ENCODE measurements around the gene ATXN7L1. TPM values are rescaled to one million over a fixed set of nuclear protein-coding genes. Genes with fewer than 3 reads are reported as not detected.

Gene ATXN7L1
- total RNA-seq, 1 donor from 2014 or later = 2.4 TPM

DNA sequence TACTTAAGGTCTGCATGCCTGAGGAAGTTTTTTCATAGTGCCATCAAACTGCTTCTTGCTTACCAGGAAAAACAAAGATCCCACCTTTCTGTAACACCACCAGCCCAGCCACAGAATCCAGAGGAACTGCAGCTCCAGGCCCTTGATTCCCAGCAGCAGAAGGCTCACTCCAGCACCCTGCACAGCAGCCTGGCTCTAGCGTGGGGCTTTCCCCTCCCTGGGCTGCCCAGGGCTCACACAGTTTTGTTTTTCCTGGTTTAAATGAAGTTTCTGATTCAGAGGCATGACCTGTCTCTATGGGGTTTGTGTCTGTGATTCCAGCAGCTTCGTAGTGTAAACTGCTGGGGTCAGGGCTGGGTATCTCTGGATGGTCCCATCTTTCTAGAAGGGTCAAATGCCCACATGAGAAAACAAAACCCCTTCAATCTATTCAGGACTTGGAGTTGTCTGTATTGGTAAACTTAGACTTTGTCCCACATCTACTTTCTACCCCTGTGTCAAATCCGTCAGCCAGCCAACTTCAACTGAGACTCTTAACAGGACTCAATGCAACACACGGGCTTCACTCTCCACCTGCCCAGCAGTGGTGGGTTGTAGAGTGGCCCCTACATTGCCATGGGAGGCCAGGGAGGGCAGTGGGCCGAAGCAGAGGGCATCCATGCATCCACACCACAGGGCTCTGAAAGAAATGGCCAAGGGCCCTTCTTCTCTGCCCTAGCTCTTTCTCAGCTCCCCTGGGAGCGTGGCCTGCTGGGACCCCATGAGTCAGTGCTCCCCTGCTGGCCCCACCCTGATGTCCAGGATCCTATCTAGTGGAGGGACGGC, 73.6 kb downstream of the ATXN7L1 start:
- DNase-seq (ENCODE audit: low read depth) = no peak
- Histone ChIP-seq H3K36me3 (ENCODE audit: control insufficient read depth, insufficient read depth, low read length) (peaks cover 1% of the 10 kb centered on the region), H3K27me3 (ENCODE audit: control insufficient read depth, insufficient read depth, low read length) (no peaks in the 10 kb centered on the region), H3K4me3 (ENCODE audit: low read depth, low read length) (no peak overlapping the region)
- TF ChIP-seq, protein P1, sequence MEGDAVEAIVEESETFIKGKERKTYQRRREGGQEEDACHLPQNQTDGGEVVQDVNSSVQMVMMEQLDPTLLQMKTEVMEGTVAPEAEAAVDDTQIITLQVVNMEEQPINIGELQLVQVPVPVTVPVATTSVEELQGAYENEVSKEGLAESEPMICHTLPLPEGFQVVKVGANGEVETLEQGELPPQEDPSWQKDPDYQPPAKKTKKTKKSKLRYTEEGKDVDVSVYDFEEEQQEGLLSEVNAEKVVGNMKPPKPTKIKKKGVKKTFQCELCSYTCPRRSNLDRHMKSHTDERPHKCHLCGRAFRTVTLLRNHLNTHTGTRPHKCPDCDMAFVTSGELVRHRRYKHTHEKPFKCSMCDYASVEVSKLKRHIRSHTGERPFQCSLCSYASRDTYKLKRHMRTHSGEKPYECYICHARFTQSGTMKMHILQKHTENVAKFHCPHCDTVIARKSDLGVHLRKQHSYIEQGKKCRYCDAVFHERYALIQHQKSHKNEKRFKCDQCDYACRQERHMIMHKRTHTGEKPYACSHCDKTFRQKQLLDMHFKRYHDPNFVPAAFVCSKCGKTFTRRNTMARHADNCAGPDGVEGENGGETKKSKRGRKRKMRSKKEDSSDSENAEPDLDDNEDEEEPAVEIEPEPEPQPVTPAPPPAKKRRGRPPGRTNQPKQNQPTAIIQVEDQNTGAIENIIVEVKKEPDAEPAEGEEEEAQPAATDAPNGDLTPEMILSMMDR (IDR thresholded peaks at IDR 0.05; ENCODE audit: insufficient read depth, low read length, severe bottlenecking) = no peak
- FAIRE-seq = no peak

DNA sequence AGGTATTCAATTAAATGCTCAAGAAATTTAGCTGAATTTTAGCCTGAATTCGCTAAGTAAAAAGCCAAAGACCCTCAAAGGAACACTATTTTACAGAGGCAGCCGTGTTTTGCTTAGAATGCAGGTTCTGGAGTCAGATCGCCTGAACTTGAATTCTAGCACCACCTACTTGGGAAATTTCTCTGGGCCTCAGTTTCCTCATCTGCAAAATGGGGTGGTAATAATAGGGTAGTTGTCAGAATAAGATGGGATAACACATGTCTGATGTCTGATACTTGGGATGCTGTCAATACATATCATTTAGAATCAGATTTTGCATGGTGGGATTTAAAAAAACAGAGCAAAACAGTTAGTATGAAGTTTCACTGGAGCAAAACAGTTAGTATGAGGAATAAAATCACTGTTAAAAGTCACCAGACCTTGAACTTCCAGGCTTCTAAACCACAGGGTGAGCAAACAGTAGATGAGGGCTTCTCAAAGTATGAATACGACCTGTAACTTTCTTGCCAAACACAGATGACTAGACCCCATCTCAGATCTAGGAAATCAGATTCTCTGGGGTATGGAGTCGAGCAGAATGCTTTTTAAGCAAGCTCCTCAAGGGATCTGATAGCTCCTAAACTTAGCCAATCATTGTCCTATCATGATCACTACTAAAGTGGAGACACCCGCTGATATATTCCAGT, 75.4 kb downstream of the ATXN7L1 start:
- DNase-seq (ENCODE audit: low read depth) (no peak), FAIRE-seq (no peak)
- Histone ChIP-seq H3K27me3 (ENCODE audit: control insufficient read depth, insufficient read depth, low read length) (no peaks in the 10 kb centered on the region), H3K36me3 (ENCODE audit: control insufficient read depth, insufficient read depth, low read length) (peaks cover 1% of the 10 kb centered on the region), H3K4me3 (ENCODE audit: low read depth, low read length) (no peak overlapping the region)
- TF ChIP-seq, protein P1 (IDR thresholded peaks at IDR 0.05; ENCODE audit: insufficient read depth, low read length, severe bottlenecking) = no peak

DNA sequence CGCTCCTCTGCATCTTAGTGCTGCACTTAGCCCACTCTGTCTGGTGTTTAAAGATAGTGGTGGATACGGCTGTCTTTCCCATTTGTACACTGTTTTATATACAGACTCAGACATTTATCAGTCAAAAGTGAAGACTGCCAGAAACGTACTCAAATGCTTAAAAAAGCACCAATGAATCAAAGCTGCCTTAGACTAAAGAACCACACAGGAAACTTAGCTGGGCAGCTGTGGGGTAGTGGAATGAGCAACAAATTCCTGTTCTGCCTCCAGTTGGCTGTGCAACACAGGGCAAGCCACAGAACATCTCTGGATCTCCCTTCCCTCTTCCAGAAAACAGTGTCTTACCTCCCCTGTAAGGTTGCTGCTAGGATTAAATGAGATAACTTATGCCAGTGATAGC, 76.0 kb downstream of the ATXN7L1 start:
- TF ChIP-seq, protein P1 (IDR thresholded peaks at IDR 0.05; ENCODE audit: insufficient read depth, low read length, severe bottlenecking) = no peak
- H3K27me3 ChIP-seq (ENCODE audit: control insufficient read depth, insufficient read depth, low read length) = no peaks in the 10 kb centered on the region
- no peak for DNase-seq (ENCODE audit: low read depth)
- FAIRE-seq = no peak
- no peak overlapping the region for H3K4me3 ChIP-seq (ENCODE audit: low read depth, low read length)
- H3K36me3 ChIP-seq (ENCODE audit: control insufficient read depth, insufficient read depth, low read length) = peaks cover 1% of the 10 kb centered on the region

DNA sequence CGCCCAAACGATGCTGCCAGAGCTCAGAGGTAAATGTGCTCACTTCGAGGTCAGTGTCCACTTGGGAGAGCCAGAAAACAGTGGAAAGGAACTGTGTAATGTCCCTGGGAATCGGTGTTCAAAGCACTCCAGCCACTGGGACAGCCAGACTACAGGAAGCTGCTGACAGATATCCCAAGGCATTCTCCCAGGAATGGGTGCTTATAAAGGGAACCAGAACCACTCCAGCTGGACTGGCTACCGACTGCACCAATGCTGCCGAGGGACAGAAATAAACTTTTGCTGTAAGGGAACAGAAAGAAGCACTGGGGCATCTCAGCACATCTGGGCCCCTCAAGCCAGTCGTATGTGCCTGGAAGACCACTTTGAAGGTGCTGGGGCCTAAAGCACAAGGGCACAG, 76.7 kb downstream of the ATXN7L1 start:
- H3K4me3 ChIP-seq (ENCODE audit: low read depth, low read length) = no peak overlapping the region
- DNase-seq (ENCODE audit: low read depth) (no peak), FAIRE-seq (no peak)
- peaks cover 1% of the 10 kb centered on the region for H3K36me3 ChIP-seq (ENCODE audit: control insufficient read depth, insufficient read depth, low read length)
- TF ChIP-seq, protein P1 (IDR thresholded peaks at IDR 0.05; ENCODE audit: insufficient read depth, low read length, severe bottlenecking) = no peak
- H3K27me3 ChIP-seq (ENCODE audit: control insufficient read depth, insufficient read depth, low read length) = no peaks in the 10 kb centered on the region

DNA sequence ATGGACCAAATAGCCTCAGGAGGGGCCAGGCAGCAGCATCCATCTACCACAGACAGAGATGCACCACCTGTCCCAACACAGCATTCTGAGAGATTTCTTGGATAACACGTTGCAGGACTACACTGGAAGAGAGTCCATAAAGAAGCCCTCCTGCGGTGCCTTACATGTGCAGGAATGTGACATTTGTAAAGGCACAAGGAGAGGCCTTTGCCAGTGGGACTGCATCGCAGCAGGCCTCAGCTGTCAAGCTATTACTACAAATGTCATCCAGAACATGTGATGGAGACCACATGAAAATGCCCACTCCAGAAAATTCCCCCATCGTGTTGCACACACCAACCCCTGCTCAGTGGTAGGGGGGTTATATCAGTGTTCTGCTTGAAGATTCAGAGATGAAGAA, 77.4 kb downstream of the ATXN7L1 start:
- DNase-seq (ENCODE audit: low read depth) (no peak), FAIRE-seq (no peak)
- no peak overlapping the region for H3K4me3 ChIP-seq (ENCODE audit: low read depth, low read length)
- H3K27me3 ChIP-seq (ENCODE audit: control insufficient read depth, insufficient read depth, low read length) = no peaks in the 10 kb centered on the region
- peaks cover 1% of the 10 kb centered on the region for H3K36me3 ChIP-seq (ENCODE audit: control insufficient read depth, insufficient read depth, low read length)
- TF ChIP-seq, protein P1 (IDR thresholded peaks at IDR 0.05; ENCODE audit: insufficient read depth, low read length, severe bottlenecking) = no peak
